Raji (cell line): ENCODE results near the gene SKAP1.

Experiments
- POLR2A ChIP-seq: IDR thresholded peaks from 2 replicates; pipeline ENCODE4 v1.6.1; 2011; ENCODE audit warnings: low read depth, low read length, control low read depth; ENCODE audit not compliant: insufficient read depth

The SKAP1 gene

DNA sequence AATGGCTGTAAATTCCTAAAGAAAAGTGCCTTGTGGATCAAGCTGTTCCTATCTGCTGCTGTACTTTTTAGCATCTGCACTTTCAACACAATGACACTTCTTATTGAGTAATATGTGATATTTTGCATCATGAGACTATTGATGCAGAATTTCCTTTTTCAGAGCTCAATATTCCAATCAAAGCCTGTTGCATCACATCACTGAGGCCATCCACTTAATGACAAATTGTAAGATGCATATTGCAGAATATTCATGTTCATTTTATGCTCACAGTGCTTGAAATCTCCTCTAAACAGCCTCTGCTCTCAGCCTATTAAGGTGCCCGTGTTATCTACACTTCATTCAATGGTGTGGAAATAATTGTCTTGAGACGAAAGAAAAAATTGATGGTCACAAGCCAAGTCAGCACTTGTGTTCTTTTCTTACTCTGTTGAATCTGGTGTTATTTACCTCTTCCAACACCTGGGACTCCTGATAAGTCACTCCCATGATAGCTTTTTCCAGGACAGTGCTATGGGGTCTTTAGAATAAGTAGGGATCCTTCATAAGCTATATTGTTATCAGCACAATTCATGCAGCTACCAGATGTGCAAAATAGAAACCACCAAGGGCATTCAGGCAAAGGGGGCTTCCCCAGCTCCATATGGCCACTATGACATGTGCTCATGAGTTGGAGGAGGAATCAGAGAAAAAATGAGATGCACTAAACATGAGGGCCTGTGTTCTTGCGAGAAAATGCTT, 9.3 kb upstream of the SKAP1 start:
- TF ChIP-seq POLR2A, result no peak

DNA sequence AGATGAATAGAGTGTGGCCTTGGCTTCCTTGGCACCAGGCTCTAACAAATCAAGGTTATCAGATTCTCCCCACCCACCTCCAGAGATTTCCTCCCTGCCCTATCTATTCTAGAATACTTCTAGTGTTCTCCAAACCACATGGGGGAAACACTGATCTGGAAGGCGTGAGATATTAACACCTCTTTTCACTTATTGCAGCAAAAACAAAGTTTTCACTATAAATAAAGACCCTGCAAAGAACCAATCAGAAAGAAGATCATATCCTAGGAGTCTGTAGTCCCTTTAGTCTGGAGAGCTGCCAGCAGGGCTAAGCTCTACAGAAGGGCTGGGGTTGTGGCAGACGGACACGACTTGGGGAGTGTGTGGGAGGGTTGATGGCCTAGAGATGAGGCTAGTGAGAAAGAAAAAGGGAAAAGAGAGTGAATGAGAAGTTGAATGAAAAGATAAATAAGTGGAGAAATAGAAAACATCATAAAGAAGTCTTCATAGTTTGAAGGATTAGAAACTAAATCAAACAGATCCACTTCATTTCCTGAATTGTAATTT, 8.6 kb upstream of the SKAP1 start:
- TF ChIP-seq POLR2A, result no peak

DNA sequence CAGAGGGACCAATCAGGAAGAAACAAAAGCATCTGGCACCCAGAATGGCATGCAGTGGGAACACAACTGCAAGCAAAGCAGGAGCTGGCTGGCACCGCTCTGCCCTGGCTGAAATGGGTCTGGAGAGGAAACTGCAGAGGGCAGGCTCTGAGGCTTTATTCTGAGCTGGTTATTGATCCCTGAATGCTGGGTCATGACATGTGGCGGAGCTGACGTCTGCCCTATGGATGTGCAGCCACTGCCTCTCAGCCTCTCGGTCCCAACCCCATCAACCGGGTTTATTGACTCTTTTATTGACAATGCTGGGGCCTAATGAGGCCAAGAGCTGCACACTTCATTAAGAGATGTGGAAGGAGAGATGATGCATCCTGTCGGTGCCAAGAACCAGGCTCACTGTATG, 3.9 kb upstream of the SKAP1 start:
- TF ChIP-seq POLR2A, result no peak

DNA sequence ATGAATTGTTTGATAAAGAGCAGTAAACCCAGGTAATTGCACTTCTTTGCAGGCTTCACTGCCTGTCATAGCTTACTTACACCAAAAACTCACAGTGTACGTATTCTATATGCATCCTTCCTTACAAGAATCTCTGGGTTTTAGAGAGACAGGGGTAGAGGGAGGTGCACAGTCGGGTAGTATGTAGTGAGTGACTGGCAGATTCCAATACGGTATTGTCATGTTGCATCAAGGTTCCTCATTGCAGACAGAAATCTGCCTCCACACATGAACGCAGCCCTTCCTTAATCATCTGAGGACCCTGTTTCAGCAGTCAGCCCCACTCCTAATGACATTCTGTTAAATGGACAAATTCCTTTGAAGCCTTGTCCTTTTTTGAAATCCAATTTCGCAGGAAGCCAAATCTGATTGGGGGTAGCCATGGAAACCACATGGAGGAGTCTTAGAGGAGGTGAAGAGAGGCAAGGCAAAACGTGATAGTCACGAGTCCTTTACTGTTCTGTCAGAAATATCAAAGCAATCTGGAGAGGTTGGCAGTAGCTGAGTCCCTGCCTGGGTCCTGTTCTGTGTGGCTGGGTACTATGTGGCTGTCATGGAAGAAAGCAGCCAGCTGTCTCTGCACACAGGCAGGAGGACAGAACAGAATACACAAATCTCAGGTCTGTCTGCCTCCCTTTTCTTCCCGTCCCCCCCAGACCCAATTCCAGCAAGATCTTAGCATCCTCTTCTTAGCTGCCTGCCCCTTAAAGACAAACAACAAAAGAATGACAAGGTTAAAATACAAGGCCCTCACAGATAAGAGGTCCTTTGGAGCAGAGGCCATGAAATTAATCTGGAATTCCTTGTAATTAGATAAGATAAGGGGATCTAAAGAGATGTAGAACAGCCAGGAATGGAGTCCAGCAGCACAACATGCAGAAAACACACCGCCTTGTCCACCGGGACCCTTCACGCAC, 3.1 kb upstream of the SKAP1 start:
- no peak for TF ChIP-seq POLR2A

DNA sequence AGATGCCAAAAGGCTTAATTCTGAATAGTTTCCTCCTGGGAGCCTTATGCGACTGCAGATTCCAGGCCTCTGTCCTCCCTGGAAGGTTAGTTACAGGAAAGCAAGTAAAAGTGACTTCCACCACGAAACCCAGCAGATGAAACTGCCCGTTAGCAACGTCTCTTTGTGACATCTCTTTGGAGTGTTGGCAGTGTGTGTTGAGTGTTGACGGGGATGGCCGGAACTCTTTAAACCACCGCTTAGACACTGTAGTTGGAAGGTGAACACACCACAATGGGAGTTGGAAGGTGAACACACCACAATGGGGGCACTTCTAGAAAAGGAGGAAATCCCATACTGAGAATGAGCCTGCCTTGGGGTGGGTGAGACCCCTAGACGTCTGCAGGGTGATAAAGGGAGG, 858 bp downstream of the SKAP1 start:
- TF ChIP-seq POLR2A, result no peak

DNA sequence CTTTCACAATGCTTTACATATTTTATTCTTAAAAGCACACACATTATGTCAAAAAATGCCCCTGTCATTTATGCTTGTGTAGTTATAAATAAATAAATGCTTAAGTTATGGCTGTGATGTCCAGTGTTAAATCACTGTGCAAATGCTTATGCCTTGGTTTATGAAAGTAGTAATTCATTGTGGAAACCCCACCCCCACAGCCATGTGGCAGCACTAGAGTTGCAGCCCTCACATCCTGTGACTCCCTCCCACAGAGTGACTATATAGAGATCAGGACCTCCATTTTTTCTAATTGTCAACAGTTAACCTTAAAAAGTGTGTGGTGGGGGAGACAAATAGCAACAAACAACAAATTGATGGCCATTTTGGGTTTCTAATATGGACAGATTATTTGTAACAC, 2.4 kb downstream of the SKAP1 start:
- TF ChIP-seq POLR2A, result no peak

DNA sequence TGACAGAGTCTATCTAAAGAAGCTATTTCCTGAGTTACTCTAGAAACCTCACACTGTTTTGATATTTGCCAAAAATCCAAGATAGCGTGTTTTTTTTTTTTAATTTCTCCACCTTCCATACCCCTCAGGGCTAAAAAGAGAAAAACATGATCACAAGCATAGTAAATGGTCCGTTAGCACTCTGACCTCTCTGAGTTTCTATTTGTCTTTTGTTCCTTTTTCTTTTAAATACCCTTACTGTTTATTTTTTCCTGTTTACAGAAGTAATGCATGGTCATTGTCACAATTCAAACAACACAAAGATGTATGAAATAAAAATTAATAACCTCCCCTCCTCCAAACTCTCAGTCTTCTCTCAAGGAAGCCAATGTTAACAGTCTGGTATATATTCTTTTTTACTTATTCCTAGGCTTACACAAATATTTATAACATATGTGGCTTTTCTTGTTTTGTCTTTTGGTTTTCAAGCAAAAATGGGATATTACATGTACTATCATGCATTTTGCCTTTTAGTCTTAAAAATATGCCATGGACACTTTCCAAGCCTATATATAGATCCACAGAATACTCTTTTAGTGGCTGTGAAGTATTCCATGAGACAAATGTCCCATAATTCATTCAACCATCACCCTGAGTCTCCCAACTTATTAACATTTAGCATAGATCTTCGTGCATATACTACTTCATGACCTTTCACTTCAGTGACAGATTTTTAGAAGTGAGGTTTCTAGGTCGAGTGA, 3.1 kb downstream of the SKAP1 start:
- no peak for TF ChIP-seq POLR2A

DNA sequence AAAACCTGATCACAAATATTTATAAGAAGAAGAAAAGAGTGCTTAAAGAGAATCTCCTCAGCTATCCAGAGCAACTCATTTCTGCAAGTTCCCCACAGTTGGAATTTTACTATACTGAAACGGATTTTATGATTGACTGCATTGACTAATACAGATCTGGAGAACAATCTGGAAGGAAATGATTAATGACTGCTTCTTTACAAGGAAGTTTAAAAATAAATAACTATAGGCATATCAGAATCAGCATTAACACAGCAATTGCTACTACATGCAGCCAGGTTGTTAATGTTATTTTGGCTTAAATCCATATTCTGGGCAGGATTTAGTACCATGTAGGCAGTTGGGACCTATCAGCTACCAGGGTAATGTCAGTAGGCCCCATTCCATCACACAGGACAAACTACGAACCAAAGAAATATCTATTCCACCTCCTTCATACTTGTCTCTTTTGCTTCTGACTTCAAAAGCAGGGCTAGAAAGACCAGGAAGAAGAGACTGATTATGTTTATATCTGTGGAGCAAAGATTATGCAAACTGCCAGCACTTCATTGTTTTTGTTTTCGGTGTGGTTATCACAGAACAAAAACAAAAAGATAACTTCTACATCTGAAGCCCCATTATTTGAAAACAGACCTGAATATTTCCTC, 3.9 kb downstream of the SKAP1 start:
- TF ChIP-seq POLR2A, result no peak

DNA sequence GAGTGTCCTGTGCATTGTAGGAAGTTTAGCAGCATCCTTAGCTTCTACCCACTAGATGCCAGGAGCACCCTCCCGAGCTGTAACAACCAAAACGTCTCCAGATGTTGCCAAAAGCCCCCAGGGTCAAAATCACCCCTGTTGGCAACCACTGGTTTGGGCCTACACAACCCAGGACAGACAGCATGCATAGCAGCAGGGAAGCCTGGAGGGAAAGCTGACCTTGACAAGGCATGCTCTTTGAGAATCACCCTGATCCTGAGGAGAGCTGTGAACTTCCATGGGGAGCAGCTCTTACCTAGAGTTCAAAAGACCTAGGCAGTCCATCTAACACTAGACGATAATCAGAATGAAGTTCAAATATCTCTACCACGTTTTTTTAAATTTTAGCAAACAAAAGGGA, 9.2 kb downstream of the SKAP1 start:
- no peak for TF ChIP-seq POLR2A

DNA sequence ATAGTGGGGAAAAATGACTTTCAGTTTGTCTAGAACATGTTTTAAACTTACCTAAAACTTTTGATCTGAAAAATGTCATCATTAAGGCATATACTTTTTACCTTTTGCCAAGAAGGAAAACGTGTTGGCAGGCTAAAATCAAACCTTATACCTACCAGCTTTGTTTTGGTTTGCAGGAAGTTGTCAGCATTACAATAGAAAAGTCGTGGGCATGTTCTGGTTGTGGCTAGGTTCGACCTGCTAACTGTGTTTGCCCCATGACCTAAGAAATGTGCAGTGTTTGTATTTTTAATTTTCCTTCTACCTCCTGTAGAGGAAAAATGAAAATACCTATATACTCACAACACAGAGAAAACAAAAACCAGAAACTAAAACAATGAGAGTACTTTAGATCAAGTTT, 13.0 kb downstream of the SKAP1 start:
- no peak for TF ChIP-seq POLR2A

DNA sequence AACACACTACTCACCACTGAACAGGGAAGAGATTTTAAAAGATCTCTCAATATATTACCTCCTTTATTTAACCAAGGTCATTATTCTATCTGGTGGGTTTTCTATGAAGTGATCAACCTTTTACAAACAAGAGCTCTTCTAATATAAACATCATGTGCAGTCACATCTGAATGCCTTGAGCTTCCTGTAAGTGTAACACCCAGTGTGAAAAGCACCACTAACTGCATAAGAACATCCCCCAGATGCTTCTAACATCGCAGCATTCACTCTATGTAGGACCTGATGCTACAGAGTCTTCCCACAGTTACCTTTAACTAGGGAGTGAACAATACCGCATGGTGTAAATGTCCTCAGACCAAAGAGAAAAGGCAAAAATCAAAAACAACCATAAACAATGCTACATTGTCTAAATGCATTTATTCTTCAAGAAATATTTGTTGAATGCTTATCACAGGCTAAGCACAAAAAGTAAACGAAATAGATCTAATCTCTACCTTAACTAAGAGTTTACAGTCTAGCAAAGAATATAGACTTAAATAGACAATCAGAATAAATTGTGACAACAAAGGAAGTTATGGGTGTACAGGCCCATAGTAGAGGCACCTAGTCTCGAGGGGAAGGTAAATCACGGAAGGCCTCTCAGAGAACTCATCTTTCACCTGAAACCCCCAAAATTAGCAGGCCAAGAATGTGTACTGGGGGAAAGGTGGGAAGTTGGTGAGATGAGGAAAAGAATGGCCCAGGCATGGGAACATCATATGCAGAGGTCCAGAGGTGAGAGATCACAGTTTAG, 16.2 kb downstream of the SKAP1 start:
- no peak for TF ChIP-seq POLR2A

DNA sequence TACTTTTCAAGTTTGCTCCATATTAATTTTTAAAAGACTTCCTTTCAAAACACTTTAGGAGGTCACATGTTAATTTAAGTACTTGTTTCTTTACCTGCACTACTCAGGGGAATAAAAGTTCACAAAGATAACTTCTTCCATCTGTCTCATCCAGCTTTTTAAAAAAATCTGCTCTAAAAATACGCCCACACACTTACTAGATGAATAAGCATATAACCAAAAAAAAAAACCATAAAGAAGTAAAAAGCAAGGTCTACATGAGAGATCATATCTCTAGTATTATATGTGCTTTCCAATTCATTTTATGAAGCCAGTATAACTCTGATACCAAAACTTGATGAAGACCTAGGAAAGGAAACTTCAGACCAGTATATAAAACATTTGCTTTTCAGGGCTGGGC, 17.2 kb downstream of the SKAP1 start:
- no peak for TF ChIP-seq POLR2A

DNA sequence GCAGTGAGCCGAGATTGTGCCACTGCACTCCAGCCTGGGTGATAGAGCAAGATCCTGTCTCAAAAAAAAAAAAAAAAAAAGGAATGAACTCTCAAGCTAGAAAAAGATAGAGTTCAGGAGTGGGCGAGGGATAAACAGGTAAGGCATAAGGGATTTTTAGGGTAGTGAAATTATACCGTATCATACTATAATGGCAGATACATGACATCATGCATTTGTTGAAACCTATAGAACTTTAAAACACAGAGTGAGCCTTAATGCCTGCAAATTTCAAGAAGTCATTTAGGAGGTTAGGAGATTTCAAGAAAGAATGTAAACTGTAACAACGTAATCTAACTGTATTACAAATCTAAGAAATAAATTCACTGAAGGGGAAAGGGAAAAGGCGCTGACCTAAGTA, 20.4 kb downstream of the SKAP1 start:
- no peak for TF ChIP-seq POLR2A

DNA sequence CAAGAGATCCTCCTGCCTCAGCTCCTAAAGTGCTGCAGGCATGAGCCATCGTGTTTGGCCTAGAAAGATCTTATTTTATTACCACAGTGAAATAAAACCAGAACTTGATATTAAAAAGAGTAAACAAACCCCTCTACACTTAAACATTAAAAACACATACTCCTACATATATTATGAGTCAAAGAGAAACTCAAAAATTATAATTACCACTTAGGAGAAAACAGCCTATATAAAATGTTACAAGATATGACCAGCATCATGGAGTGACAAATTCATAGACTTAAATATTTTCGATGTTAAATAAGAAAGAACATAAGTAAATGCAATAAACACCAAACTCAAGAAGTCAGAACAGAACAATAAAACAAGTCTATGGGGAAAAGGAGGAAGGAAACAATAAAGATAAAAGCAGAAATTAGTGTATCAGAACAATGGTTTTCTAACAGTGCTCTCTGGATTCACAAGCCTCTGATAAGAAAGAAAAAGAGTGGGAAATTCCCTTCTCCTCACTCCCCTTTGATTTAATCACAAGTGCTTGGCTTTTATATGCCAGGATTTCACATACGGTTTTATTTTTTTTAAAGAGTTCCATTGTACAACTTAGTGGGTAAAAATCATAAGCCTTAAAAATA, 23.0 kb downstream of the SKAP1 start:
- TF ChIP-seq POLR2A, result no peak

DNA sequence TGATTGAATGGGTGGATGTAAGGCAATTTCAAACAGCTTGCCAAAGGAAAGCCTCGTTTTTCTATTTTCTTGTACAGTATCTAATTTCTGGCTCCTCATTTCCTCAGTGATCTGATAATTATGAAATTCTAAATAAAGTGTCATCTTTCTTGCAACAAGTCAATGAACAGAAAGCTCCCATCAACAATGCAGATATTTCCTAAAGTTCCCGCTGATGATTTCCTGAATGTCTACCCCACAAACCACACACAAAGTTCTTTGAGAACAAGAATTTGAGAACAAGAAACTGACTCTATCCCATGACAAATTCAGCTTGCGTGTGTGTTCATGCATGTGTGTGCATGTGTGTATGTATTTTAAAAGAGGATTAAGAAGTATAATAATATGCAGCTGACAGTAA, 35.2 kb downstream of the SKAP1 start:
- no peak for TF ChIP-seq POLR2A
